Mammary epithelial cell (primary cell): ENCODE results near the gene TOB1.

Source experiments
- CTCF ChIP-seq, 2 donors: IDR thresholded peaks in 1 of 2; conservative IDR thresholded peaks in 1 of 2; 2 replicates each; pipeline ENCODE4 v1.5.1; 2011 to 2012; ENCODE audit warnings: inconsistent platforms in 2 of 2, low read length in 2 of 2, mild to moderate bottlenecking in 2 of 2, control low read depth in 1 of 2, low read depth in 1 of 2; ENCODE audit not compliant: insufficient read depth in 1 of 2; ENCODE audit errors: extremely low read depth in 1 of 2
- EZH2 ChIP-seq: IDR thresholded peaks from 2 replicates; pipeline ENCODE4 v1.6.1; 2012; ENCODE audit warnings: low read length, inconsistent platforms, borderline replicate concordance

GRCh38 chr17:50837980-50838954, 27.9 kb downstream of the TOB1 start:
- TF ChIP-seq CTCF (conservative IDR thresholded peaks at IDR 0.05 in 1 of 2, IDR thresholded peaks at IDR 0.05 in 1 of 2; ENCODE audit: extremely low read depth in 1 of 2, insufficient read depth in 1 of 2, low read depth in 1 of 2, low read length in 2 of 2) = no peak
- TF ChIP-seq EZH2 = no peak
